UCSD-AML1 (cell line): Measurements from ENCODE around the gene PRKN.

Source experiments
- DNase-seq: peaks from one replicate; lab custom pipeline; 2025; ENCODE audit not compliant: unreplicated experiment; lab: John Stamatoyannopoulos, UW

Gene PRKN

DNA sequence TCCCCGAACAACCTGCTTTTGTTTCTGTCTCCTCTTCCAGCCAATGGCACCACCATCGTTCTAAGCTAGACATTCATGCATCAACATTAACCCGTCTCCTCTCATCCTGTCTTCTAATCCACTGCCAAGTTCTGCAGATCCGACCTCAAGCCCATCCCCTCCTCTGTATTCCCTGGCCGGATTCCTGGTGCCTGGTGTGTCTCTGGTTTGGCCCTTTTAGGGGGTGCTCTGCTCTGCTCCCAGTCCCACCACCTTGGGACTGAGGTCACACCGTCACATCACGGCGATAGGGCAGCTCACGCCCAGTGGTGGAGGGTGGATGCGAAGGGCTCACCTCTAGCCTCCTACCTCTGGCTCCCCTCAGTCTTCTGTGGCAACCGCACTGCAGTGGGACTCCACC lies 1351.2 kb downstream of the PRKN start:
- DNase-seq, result no peak

DNA sequence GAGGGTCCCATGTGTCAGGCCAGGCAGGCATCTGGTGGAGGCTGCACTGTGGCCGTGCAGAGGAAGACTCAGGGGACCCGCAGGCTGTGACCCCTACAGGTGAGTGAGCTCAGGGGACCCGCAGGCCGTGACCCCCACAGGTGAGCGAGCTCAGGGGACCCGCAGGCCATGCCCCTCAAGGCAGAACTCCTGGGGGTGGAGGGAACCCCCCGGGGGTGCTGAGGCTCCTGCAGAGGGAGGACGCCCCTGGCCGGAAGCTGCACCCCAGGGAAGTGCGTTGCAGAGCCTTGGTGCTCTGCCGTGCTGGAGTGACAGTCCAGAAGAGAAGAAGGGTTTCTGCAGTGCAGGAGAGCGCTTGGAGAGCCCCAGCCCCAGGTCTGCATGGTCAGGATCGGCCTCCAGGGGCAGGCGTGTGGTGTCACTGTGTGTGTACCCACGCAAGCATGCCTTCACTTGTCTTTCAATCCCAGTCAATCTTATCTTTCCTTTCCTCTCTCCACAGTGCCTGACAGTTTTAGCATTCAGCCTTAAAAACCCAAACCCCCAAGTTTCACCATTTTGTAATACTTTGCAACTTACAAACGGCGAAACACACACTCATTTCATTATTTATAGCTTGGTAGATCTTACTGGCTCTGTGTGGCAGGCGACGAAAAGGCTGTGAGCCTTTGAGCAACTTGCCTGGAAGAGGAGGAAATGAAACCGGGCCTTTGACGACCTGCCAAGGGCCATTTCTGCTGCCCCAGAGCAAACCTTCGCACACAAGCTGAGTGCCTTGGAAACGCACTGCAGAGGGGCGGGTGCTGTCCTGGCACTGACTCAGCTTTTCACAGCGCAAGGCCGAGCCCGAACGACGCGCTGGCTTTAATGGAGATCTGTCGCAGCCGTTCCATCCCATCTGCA lies 1352.3 kb downstream of the PRKN start:
- no peak for DNase-seq

- peak; percentile 72 for DNase-seq
These were observed 1353.6 kb downstream of the PRKN start for GRCh38 chr6:161373905-161374451.

- DNase-seq, result no peak
These were observed 1355.2 kb downstream of the PRKN start for GRCh38 chr6:161372422-161372793.

DNA sequence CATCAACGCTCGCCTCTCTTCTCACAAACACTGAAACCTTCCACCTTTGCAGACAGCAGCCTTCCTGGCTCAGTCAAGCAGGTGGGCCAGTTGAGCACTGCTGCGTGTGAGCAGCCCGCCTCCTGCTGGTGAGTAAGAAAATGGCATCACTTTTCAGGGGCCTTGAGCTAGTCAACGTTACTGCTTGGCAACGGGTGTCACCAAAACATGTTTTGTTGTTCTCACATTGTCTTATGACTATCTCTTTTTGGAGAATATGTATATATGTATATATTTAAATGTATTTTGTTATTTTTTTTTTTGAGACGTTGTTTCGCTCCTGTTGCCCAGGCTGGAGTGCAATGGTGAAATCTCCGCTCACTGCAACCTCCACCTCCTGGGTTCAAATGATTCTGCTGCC lies 1356.7 kb downstream of the PRKN start:
- peak; percentile 44 for DNase-seq

DNA sequence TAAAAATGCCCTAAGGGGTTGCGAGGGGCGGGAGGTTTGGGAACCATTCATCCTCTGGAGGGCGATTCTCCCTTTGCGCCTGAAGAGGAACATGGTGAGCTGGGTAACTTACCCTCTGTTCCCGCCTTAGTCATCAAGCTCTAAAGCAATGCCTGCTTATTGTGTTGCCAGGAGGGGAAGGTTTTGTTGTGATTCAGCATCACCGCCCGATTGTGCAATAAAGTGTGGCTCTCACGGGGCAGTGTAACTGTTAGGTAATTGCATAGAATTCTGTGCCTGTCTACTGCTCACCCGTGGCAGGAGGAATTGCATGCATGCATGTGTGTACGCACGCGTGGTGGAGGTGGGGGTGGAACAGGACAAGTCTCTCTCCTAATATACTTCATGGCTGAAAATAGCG lies 1358.2 kb downstream of the PRKN start:
- no peak for DNase-seq

GRCh38 chr6:161368514-161368913 lies 1359.1 kb downstream of the PRKN start:
- DNase-seq, result no peak

- DNase-seq, result no peak
These were observed 1360.1 kb downstream of the PRKN start for GRCh38 chr6:161367472-161367871.

DNA sequence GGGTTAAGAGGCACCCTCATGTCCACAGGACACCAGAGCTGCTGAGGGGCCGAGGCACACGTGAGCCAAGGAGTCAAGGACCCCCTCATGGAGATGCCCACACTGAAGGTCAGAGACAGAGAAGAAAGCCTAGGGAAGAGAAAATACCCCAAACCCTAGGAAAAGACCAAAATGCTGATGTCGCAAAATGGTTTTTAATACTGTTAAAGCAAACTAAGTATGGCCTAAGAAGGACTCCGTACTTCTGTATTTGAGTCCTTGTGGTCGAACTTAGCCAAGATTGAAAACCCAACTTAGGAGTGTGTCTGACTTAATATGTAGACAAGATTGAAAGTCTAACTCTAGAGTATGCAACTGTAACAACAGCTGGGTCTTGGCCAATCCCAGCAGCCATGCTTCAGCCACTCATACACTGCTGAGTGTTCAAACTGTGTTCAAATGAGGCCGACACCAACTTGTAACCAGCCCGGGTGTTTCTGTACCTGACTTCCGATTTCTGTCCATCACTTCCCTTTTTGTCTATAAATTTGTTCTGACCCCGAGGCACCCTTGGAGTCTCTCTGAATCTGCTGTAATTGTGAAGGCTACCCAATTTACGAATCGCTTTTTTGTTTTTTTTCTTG lies 1361.2 kb downstream of the PRKN start:
- DNase-seq, result no peak

DNA sequence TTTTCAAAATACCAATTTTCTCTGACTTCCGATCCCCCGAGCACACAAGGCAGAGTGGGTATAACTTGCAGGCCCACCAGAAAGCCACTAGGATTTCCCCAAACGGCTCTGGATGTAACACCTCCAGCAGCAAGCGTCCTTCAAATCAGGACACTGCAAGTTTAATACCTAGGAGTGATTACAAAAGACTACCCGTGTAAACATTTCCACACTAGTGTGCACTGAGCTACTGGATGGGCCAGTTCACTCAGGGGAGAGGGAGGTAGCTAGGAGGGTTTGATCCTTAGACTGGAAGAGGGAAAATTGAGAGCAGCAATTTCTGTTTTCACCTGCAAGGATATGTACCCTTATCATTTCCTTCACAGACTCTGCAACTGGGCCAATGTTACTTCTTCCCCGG lies 1361.9 kb downstream of the PRKN start:
- DNase-seq, result no peak

- DNase-seq, result no peak
These were observed 1364.3 kb downstream of the PRKN start for GRCh38 chr6:161363286-161363685.

DNA sequence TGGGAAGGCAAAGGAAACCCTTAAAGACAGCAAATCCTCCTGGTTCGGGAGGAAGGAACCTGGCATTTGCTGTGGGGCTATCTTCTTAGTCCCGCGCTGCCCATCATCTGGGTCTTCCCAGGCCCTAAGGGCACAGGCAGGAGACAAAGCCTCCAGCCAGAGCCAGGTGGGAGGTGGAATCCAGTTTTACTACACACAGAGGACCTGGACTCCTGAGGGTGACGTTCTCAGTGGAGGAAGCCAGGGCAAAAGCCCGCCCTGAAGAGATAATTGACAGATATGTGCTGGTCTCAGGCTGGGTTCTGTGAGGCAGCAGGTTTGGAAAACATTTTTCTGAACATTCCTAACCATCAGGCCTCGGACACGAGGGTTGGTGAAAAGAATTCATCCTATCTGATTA lies 1365.3 kb downstream of the PRKN start:
- no peak for DNase-seq

- no peak for DNase-seq
These were observed 1366.0 kb downstream of the PRKN start for GRCh38 chr6:161361529-161361928.

DNA sequence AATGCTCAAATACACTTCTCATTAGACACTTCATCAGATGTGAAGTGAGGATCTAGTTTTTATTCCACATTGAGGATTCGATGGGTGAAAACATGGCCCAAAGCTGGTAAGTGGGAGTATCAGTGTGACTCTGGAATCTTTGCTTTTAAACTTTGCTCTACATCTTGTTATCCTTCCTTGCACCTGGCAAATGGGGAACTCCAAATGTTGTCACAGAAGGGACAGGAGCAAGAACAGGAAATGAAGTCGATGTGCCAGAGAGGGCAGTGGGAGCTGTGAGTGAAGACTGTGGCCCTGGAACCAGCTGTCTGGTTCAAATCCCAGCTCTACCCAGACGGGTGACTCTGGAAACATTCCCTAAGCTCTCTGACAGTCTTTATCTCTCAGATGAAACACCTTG lies 1367.0 kb downstream of the PRKN start:
- DNase-seq, result no peak

DNA sequence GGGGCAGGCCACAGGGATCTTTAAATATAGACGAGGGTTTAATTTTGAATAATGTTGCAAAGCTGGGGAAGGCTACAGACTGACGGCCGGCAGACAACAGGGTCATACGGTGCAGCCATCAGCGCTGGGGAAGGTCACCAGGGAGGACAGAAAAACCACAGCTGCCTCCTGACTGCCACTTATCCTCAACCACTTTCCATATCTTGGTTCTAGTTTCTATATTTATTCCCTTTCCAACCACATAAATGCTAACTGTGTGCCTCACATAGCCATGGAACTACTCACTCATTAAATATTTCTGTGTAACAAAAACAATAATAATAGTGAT lies 1368.0 kb downstream of the PRKN start:
- DNase-seq, result peak; percentile 73

GRCh38 chr6:161356167-161356854 lies 1371.3 kb downstream of the PRKN start:
- no peak for DNase-seq

- no peak for DNase-seq
These were observed 1371.9 kb downstream of the PRKN start for GRCh38 chr6:161355696-161356095.

- no peak for DNase-seq
These were observed 1372.6 kb downstream of the PRKN start for GRCh38 chr6:161354956-161355355.

- no peak for DNase-seq
These were observed 1373.2 kb downstream of the PRKN start for GRCh38 chr6:161354276-161354840.

GRCh38 chr6:161353208-161353613 lies 1374.4 kb downstream of the PRKN start:
- peak; percentile 43 for DNase-seq

DNA sequence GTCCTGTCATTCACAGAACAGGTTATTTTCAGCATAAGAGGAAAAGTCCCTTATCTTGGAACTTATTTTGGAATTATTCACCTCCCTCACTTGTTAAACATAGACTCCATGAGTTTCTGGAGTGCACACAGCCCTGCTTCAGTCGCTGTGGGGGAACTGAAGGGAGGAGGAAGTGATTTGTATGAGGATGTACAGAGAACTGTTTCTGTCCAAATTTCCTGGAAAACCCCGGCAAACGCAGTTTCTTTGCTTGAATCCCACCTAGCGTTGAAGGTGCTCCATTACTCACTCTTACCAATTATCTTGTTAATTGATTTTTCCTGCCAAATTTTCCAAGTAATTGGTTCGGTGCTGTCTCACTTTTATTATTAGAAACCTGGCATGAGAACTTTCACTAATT lies 1375.7 kb downstream of the PRKN start:
- DNase-seq, result no peak

- DNase-seq, result no peak
These were observed 1377.7 kb downstream of the PRKN start for GRCh38 chr6:161349886-161350285.
